K562 (cell line): ENCODE measurements around the gene HLTF. TPM values are rescaled to one million over a fixed set of nuclear protein-coding genes. Genes with fewer than 3 reads are reported as not detected.

Experiments used
- EGR1 ChIP-seq: fragments of 450-650 bp; conservative IDR thresholded peaks from 2 replicates; pipeline ENCODE4 v1.6.1; 2017; ENCODE audit warnings: mild to moderate bottlenecking
- HDAC6 ChIP-seq: IDR thresholded peaks from 2 replicates; pipeline ENCODE4 v1.6.1; 2012; ENCODE audit warnings: low read depth, mild to moderate bottlenecking, control low read depth, inconsistent platforms, low read length, moderate library complexity
- POLR2AphosphoS2 ChIP-seq: IDR thresholded peaks from 2 replicates; pipeline ENCODE4 v1.6.1; 2012; ENCODE audit warnings: low read length, improper control_type of control experiment
- RBBP5 ChIP-seq: fragments of 200-600 bp; sonication (generic); IDR thresholded peaks from 2 replicates; pipeline ENCODE4 v1.6.1; 2012; ENCODE audit warnings: borderline replicate concordance, mild to moderate bottlenecking, low read length, control low read depth, inconsistent platforms; ENCODE audit not compliant: insufficient read depth, poor library complexity, severe bottlenecking
- SNIP1 ChIP-seq: fragments of 450-650 bp; IDR thresholded peaks from 2 replicates; pipeline ENCODE4 v1.7.1; 2017; ENCODE audit warnings: low read depth, mild to moderate bottlenecking
- ZNF707 ChIP-seq: fragments of 250-450 bp; sonication (Bioruptor Pico); conservative IDR thresholded peaks from 2 replicates; pipeline ENCODE4 v1.8.0; 2022; ENCODE audit warnings: inconsistent platforms, mild to moderate bottlenecking, moderate library complexity
- ZNF785 ChIP-seq: fragments of 250-450 bp; sonication (Bioruptor Pico); IDR thresholded peaks from 2 replicates; pipeline ENCODE4 v1.4.0; 2020; ENCODE audit warnings: mild to moderate bottlenecking
- polyA plus RNA-seq, 8 experiments: library from polyadenylated mRNA; depleted of rRNA in 4 of 8; stranded (reverse) in 5 of 8; unstranded in 3 of 8; fragments of >200 nt; fragmentation: Nextera tagmentation in 2 of 8; fragmentation: Illumina TruSeq in 1 of 8; extraction: Ambion mirVana in 2 of 8; extraction: Trizol in 1 of 8; gene quantifications; 2 replicates each; pipeline versions ENCODE4 v1.2.1 to v1.2.3, GENCODE V29; 2011 to 2014; ENCODE audit warnings: inconsistent platforms in 1 of 8, missing spikeins in 1 of 8
- total RNA-seq, 7 experiments: library from RNA; depleted of rRNA in 6 of 7; stranded (reverse); fragments of >200 nt in 6 of 7; fragmentation: Illumina TruSeq in 2 of 7; extraction: Trizol in 2 of 7; gene quantifications; 2 replicates each; pipeline versions ENCODE4 v1.2.1 to v1.2.3, GENCODE V29; 2011 to 2021; ENCODE audit warnings: low replicate concordance in 1 of 7
- TF ChIP-seq, protein P1 (sequence below): fragments of 450-650 bp; IDR thresholded peaks from 2 replicates; pipeline ENCODE4 v1.6.1; 2018; ENCODE audit warnings: mild to moderate bottlenecking, low read depth; ENCODE audit not compliant: partially characterized antibody
- TF ChIP-seq, protein P2 (sequence below): sonication (generic); formaldehyde crosslinking; IDR thresholded peaks from 2 replicates; pipeline ENCODE4 v1.8.0; 2022; ENCODE audit warnings: missing genetic modification reagents, mild to moderate bottlenecking, borderline replicate concordance
- TF ChIP-seq, protein P3 (sequence below): fragments of 450-650 bp; IDR thresholded peaks from 2 replicates; pipeline ENCODE4 v1.6.1; 2016; ENCODE audit warnings: mild to moderate bottlenecking, moderate library complexity
- TF ChIP-seq, protein P4 (sequence below): sonication (generic); formaldehyde crosslinking; IDR thresholded peaks from 2 replicates; pipeline ENCODE4 v1.8.0; 2022; ENCODE audit warnings: mild to moderate bottlenecking, missing genetic modification reagents

The HLTF gene
- total and polyA plus RNA-seq, 9 of the 15 experiments (the other 6 are each of a cell fraction or from before 2014, with no cell fraction given), result 35.1 to 82.4 (median 50.4) TPM

DNA sequence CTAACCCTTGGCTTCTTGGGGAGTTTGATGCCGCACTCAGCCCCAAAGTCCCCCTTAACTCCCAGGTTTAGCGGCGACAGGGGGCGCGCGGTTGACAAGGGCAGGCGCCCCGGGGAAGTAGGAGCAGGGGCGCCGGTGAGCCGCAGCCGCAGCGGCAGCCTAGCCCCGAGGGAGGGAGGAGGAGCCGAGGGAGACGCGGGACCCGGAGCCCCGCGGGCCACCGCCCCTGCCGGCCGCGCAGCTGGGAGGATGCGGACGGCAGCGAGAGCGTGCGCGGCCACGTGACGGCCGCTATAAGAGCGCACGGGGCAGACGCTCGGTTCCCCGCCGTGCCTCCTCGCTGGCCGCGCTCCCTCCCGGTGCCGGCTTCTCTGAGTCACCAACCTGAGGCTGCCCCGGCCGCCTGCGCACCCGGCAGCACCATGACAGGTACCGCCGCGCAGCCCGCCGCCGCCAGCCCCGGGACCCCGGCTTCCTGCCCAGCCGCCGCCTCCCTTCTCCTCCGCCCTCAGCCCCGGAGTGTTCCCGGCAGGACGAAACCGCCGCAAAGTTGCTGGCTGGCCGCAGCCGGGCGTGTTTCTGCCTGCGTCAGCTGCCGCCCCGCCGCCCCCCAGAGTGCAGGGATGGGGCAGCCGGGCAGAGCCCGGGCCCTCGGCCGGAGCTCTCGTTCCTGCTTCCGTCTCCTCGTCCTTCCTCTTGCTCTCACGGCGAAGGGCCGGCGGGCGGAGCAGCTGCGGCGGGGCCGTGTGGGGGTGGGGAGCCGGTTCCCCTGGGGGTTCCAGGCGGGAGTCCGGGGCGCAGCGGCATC, 94.9 kb downstream of the HLTF start, which contains the start of gene GYG1 (continued):
- TF ChIP-seq, protein P1, sequence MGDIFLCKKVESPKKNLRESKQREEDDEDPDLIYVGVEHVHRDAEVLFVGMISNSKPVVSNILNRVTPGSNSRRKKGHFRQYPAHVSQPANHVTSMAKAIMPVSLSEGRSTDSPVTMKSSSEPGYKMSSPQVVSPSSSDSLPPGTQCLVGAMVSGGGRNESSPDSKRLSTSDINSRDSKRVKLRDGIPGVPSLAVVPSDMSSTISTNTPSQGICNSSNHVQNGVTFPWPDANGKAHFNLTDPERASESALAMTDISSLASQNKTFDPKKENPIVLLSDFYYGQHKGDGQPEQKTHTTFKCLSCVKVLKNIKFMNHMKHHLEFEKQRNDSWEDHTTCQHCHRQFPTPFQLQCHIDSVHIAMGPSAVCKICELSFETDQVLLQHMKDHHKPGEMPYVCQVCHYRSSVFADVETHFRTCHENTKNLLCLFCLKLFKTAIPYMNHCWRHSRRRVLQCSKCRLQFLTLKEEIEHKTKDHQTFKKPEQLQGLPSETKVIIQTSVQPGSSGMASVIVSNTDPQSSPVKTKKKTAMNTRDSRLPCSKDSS, result no peak
- TF ChIP-seq SNIP1 (no peak), EGR1 (no peak), RBBP5 (peak; percentile 81), HDAC6 (no peak), ZNF785 (no peak), ZNF707 (no peak), POLR2AphosphoS2 (no peak)
- TF ChIP-seq, protein P2, sequence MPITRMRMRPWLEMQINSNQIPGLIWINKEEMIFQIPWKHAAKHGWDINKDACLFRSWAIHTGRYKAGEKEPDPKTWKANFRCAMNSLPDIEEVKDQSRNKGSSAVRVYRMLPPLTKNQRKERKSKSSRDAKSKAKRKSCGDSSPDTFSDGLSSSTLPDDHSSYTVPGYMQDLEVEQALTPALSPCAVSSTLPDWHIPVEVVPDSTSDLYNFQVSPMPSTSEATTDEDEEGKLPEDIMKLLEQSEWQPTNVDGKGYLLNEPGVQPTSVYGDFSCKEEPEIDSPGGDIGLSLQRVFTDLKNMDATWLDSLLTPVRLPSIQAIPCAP (CRISPR knock-in tag), result no peak
- TF ChIP-seq, protein P3, sequence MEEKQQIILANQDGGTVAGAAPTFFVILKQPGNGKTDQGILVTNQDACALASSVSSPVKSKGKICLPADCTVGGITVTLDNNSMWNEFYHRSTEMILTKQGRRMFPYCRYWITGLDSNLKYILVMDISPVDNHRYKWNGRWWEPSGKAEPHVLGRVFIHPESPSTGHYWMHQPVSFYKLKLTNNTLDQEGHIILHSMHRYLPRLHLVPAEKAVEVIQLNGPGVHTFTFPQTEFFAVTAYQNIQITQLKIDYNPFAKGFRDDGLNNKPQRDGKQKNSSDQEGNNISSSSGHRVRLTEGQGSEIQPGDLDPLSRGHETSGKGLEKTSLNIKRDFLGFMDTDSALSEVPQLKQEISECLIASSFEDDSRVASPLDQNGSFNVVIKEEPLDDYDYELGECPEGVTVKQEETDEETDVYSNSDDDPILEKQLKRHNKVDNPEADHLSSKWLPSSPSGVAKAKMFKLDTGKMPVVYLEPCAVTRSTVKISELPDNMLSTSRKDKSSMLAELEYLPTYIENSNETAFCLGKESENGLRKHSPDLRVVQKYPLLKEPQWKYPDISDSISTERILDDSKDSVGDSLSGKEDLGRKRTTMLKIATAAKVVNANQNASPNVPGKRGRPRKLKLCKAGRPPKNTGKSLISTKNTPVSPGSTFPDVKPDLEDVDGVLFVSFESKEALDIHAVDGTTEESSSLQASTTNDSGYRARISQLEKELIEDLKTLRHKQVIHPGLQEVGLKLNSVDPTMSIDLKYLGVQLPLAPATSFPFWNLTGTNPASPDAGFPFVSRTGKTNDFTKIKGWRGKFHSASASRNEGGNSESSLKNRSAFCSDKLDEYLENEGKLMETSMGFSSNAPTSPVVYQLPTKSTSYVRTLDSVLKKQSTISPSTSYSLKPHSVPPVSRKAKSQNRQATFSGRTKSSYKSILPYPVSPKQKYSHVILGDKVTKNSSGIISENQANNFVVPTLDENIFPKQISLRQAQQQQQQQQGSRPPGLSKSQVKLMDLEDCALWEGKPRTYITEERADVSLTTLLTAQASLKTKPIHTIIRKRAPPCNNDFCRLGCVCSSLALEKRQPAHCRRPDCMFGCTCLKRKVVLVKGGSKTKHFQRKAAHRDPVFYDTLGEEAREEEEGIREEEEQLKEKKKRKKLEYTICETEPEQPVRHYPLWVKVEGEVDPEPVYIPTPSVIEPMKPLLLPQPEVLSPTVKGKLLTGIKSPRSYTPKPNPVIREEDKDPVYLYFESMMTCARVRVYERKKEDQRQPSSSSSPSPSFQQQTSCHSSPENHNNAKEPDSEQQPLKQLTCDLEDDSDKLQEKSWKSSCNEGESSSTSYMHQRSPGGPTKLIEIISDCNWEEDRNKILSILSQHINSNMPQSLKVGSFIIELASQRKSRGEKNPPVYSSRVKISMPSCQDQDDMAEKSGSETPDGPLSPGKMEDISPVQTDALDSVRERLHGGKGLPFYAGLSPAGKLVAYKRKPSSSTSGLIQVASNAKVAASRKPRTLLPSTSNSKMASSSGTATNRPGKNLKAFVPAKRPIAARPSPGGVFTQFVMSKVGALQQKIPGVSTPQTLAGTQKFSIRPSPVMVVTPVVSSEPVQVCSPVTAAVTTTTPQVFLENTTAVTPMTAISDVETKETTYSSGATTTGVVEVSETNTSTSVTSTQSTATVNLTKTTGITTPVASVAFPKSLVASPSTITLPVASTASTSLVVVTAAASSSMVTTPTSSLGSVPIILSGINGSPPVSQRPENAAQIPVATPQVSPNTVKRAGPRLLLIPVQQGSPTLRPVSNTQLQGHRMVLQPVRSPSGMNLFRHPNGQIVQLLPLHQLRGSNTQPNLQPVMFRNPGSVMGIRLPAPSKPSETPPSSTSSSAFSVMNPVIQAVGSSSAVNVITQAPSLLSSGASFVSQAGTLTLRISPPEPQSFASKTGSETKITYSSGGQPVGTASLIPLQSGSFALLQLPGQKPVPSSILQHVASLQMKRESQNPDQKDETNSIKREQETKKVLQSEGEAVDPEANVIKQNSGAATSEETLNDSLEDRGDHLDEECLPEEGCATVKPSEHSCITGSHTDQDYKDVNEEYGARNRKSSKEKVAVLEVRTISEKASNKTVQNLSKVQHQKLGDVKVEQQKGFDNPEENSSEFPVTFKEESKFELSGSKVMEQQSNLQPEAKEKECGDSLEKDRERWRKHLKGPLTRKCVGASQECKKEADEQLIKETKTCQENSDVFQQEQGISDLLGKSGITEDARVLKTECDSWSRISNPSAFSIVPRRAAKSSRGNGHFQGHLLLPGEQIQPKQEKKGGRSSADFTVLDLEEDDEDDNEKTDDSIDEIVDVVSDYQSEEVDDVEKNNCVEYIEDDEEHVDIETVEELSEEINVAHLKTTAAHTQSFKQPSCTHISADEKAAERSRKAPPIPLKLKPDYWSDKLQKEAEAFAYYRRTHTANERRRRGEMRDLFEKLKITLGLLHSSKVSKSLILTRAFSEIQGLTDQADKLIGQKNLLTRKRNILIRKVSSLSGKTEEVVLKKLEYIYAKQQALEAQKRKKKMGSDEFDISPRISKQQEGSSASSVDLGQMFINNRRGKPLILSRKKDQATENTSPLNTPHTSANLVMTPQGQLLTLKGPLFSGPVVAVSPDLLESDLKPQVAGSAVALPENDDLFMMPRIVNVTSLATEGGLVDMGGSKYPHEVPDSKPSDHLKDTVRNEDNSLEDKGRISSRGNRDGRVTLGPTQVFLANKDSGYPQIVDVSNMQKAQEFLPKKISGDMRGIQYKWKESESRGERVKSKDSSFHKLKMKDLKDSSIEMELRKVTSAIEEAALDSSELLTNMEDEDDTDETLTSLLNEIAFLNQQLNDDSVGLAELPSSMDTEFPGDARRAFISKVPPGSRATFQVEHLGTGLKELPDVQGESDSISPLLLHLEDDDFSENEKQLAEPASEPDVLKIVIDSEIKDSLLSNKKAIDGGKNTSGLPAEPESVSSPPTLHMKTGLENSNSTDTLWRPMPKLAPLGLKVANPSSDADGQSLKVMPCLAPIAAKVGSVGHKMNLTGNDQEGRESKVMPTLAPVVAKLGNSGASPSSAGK, result peak; percentile 54; the same call in 1 of the 2 replicates
- TF ChIP-seq, protein P4, sequence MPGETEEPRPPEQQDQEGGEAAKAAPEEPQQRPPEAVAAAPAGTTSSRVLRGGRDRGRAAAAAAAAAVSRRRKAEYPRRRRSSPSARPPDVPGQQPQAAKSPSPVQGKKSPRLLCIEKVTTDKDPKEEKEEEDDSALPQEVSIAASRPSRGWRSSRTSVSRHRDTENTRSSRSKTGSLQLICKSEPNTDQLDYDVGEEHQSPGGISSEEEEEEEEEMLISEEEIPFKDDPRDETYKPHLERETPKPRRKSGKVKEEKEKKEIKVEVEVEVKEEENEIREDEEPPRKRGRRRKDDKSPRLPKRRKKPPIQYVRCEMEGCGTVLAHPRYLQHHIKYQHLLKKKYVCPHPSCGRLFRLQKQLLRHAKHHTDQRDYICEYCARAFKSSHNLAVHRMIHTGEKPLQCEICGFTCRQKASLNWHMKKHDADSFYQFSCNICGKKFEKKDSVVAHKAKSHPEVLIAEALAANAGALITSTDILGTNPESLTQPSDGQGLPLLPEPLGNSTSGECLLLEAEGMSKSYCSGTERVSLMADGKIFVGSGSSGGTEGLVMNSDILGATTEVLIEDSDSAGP (CRISPR knock-in tag), result no peak
